Ishikawa (cell line): ENCODE data around the gene MPZL3.

Experiments used
- CREB1 ChIP-seq: IDR thresholded peaks from 2 replicates; pipeline ENCODE4 v1.6.1; 2012; ENCODE audit warnings: low read depth
- EGR1 ChIP-seq: IDR thresholded peaks from 2 replicates; pipeline ENCODE4 v1.6.1; 2012
- EP300 ChIP-seq: IDR thresholded peaks from 2 replicates; pipeline ENCODE4 v1.6.1; 2012; ENCODE audit warnings: borderline replicate concordance
- FOXM1 ChIP-seq: IDR thresholded peaks from 2 replicates; pipeline ENCODE4 v1.6.1; 2012; ENCODE audit warnings: low read depth, borderline replicate concordance
- NFIC ChIP-seq: IDR thresholded peaks from 2 replicates; pipeline ENCODE4 v1.6.1; 2012
- RAD21 ChIP-seq: IDR thresholded peaks from 2 replicates; pipeline ENCODE4 v1.6.1; 2012; ENCODE audit warnings: low read depth
- TCF12 ChIP-seq: IDR thresholded peaks from 2 replicates; pipeline ENCODE4 v1.6.1; 2012; ENCODE audit warnings: low read depth
- TEAD4 ChIP-seq: IDR thresholded peaks from 2 replicates; pipeline ENCODE4 v1.6.1; 2012
- ZBTB7A ChIP-seq: IDR thresholded peaks from 2 replicates; pipeline ENCODE4 v1.6.1; 2012; ENCODE audit warnings: low read depth
- TF ChIP-seq, protein P1 (sequence below): IDR thresholded peaks from 2 replicates; pipeline ENCODE4 v1.6.1; 2012
- TF ChIP-seq, protein P2 (sequence below): IDR thresholded peaks from 2 replicates; pipeline ENCODE4 v1.6.1; 2012; ENCODE audit warnings: low read depth, mild to moderate bottlenecking
- TF ChIP-seq, protein P3 (sequence below): IDR thresholded peaks from 2 replicates; pipeline ENCODE4 v1.6.1; 2012

DNA sequence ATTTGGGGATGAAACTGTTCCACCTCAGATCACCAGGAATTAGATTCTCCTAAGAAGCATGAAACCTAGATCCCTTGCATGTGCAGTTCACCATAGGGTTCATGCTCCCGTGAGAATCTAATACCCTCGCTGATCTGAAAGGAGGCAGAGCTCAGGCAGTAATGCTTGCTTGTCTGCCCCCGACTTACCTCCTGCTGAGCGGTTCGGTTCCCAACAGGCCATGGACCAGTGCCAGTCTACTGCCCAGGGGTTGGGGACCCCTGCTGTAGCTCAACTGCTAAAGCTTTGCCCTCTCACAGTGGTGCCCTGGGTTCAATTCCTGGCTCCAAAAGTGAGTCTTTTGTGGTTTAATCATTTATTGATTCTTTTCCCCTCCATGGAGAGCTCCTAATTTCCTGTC, 30.7 kb downstream of the MPZL3 start:
- no peak for TF ChIP-seq RAD21
- no peak for TF ChIP-seq TCF12
- TF ChIP-seq, protein P1, sequence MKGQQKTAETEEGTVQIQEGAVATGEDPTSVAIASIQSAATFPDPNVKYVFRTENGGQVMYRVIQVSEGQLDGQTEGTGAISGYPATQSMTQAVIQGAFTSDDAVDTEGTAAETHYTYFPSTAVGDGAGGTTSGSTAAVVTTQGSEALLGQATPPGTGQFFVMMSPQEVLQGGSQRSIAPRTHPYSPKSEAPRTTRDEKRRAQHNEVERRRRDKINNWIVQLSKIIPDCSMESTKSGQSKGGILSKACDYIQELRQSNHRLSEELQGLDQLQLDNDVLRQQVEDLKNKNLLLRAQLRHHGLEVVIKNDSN: no peak
- TF ChIP-seq, protein P2, sequence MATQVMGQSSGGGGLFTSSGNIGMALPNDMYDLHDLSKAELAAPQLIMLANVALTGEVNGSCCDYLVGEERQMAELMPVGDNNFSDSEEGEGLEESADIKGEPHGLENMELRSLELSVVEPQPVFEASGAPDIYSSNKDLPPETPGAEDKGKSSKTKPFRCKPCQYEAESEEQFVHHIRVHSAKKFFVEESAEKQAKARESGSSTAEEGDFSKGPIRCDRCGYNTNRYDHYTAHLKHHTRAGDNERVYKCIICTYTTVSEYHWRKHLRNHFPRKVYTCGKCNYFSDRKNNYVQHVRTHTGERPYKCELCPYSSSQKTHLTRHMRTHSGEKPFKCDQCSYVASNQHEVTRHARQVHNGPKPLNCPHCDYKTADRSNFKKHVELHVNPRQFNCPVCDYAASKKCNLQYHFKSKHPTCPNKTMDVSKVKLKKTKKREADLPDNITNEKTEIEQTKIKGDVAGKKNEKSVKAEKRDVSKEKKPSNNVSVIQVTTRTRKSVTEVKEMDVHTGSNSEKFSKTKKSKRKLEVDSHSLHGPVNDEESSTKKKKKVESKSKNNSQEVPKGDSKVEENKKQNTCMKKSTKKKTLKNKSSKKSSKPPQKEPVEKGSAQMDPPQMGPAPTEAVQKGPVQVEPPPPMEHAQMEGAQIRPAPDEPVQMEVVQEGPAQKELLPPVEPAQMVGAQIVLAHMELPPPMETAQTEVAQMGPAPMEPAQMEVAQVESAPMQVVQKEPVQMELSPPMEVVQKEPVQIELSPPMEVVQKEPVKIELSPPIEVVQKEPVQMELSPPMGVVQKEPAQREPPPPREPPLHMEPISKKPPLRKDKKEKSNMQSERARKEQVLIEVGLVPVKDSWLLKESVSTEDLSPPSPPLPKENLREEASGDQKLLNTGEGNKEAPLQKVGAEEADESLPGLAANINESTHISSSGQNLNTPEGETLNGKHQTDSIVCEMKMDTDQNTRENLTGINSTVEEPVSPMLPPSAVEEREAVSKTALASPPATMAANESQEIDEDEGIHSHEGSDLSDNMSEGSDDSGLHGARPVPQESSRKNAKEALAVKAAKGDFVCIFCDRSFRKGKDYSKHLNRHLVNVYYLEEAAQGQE: no peak
- TF ChIP-seq TEAD4: no peak
- TF ChIP-seq NFIC: no peak
- no peak for TF ChIP-seq ZBTB7A
- TF ChIP-seq, protein P3, sequence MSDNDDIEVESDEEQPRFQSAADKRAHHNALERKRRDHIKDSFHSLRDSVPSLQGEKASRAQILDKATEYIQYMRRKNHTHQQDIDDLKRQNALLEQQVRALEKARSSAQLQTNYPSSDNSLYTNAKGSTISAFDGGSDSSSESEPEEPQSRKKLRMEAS: no peak
- no peak for TF ChIP-seq FOXM1
- TF ChIP-seq CREB1: no peak
- TF ChIP-seq EGR1: no peak
- no peak for TF ChIP-seq EP300
